Hepatocyte (in vitro differentiated cells): ENCODE data around the gene TELO2.

ENCODE experiments used
- EZH2 ChIP-seq: fragments of 200-600 bp; sonication (generic); IDR thresholded peaks from 2 replicates; pipeline ENCODE4 v1.6.1; 2016; ENCODE audit warnings: antibody characterized with exemption, mild to moderate bottlenecking, borderline replicate concordance
- EZH2phosphoT487 ChIP-seq: fragments of 200-600 bp; sonication (generic); IDR thresholded peaks from one replicate; pipeline ENCODE4 v1.6.1; 2018; ENCODE audit warnings: antibody characterized with exemption, mild to moderate bottlenecking, low read depth, moderate library complexity; ENCODE audit not compliant: unreplicated experiment, severe bottlenecking
- TF ChIP-seq, protein P1 (sequence below): fragments of 200-600 bp; sonication (generic); IDR thresholded peaks from 2 replicates; pipeline ENCODE4 v1.5.1; 2016; ENCODE audit warnings: antibody characterized with exemption, mild to moderate bottlenecking; ENCODE audit not compliant: poor library complexity

DNA sequence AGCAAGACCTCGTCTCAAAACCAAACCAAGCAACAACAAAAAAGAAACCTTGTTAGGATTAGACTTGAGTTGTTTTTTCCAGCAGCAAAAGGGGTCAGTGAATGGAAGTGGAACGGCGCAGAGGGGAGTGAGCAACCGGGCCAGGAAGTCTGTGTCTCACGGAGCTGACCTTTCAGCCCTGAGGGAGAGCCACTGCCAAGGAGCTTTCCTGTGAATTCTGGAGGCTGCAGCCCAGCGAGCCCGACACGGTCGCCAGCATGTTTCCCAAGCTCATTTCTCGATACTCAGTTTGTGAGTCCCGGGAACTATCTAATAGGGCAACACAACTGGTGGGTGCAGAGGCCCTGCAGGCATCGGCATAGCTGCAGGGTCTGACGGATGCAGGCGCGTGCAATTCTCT lies 19.6 kb downstream of the TELO2 start:
- TF ChIP-seq, protein P1, sequence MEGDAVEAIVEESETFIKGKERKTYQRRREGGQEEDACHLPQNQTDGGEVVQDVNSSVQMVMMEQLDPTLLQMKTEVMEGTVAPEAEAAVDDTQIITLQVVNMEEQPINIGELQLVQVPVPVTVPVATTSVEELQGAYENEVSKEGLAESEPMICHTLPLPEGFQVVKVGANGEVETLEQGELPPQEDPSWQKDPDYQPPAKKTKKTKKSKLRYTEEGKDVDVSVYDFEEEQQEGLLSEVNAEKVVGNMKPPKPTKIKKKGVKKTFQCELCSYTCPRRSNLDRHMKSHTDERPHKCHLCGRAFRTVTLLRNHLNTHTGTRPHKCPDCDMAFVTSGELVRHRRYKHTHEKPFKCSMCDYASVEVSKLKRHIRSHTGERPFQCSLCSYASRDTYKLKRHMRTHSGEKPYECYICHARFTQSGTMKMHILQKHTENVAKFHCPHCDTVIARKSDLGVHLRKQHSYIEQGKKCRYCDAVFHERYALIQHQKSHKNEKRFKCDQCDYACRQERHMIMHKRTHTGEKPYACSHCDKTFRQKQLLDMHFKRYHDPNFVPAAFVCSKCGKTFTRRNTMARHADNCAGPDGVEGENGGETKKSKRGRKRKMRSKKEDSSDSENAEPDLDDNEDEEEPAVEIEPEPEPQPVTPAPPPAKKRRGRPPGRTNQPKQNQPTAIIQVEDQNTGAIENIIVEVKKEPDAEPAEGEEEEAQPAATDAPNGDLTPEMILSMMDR, result no peak
- TF ChIP-seq EZH2, result no peak
- TF ChIP-seq EZH2phosphoT487, result no peak
